H1 (cell line): ENCODE data around the gene CTNNBL1. TPM values are rescaled to one million over a fixed set of nuclear protein-coding genes. Genes with fewer than 3 reads are reported as not detected.

Source experiments
- CTCF ChIA-PET: fragments of 300-600 bp; sonication (Branson Sonifier 250); formaldehyde crosslinking; loops from one replicate; lab custom pipeline; 2021; ENCODE audit not compliant: partially characterized antibody; lab: Charles Lee
- POLR2A ChIA-PET: fragments of 300-600 bp; sonication (Branson Sonifier 250); formaldehyde crosslinking; loops from one replicate; lab custom pipeline; 2021; ENCODE audit warnings: inconsistent platforms; ENCODE audit not compliant: partially characterized antibody; lab: Charles Lee
- DNase-seq, 2 experiments: peaks; one replicate each; pipeline versions ENCODE4 v3.0.0 to v3.0.0-alpha.2; 2010 to 2022; ENCODE audit warnings: low spot score in 2 of 2, low read depth in 1 of 2, mixed read lengths in 1 of 2
- FAIRE-seq: peaks from 2 replicates; lab custom pipeline; 2011; peaks lifted over from hg19 to GRCh38; lab: Jason Lieb, UNC
- H2AFZ ChIP-seq: 2 replicates; pipeline ENCODE4 v1.8.1; 2012; ENCODE audit warnings: low read length, inconsistent platforms
- H2AK5ac ChIP-seq: 2 replicates; pipeline ENCODE4 v1.6.1; 2013; ENCODE audit warnings: low read depth, low read length
- H2BK120ac ChIP-seq: replicated peaks from 2 replicates; pipeline ENCODE3; 2013; ENCODE audit warnings: low read depth, low read length, inconsistent platforms
- H2BK12ac ChIP-seq: 2 replicates; pipeline ENCODE4 v1.6.1; 2013; ENCODE audit warnings: low read depth, low read length
- H2BK15ac ChIP-seq: 2 replicates; pipeline ENCODE4 v1.6.1; 2013; ENCODE audit warnings: low read length
- H2BK20ac ChIP-seq: 2 replicates; pipeline ENCODE4 v1.6.1; 2013; ENCODE audit warnings: low read length
- H2BK5ac ChIP-seq: 2 replicates; pipeline ENCODE4 v1.6.1; 2013; ENCODE audit warnings: low read depth, low read length
- H3K14ac ChIP-seq: 2 replicates; pipeline ENCODE4 v1.6.1; 2013; ENCODE audit warnings: inconsistent platforms; ENCODE audit not compliant: insufficient read length
- H3K18ac ChIP-seq: 2 replicates; pipeline ENCODE4 v1.6.1; 2013; ENCODE audit warnings: low read length; ENCODE audit errors: extremely low read depth
- H3K23ac ChIP-seq: 2 replicates; pipeline ENCODE4 v1.6.1; 2013; ENCODE audit warnings: inconsistent platforms; ENCODE audit not compliant: insufficient read length
- H3K23me2 ChIP-seq: 2 replicates; pipeline ENCODE4 v1.6.1; 2013; ENCODE audit warnings: low read depth, low read length
- H3K27ac ChIP-seq: 2 replicates; pipeline ENCODE4 v1.6.1; 2011; ENCODE audit warnings: low read depth, low read length, inconsistent platforms
- H3K27me3 ChIP-seq, 4 experiments: replicated peaks in 1 of 4; 1 replicate in 1 of 4; 2 replicates in 3 of 4; pipeline versions ENCODE4 v1.6.1 to v1.8.1; 2011 to 2013; ENCODE audit warnings: low read length in 3 of 4, mild to moderate bottlenecking in 3 of 4, inconsistent platforms in 2 of 4, mixed read lengths in 2 of 4, moderate library complexity in 1 of 4; ENCODE audit not compliant: control insufficient read depth in 3 of 4, insufficient read depth in 3 of 4; ENCODE audit errors: extremely low read depth in 1 of 4
- H3K36me3 ChIP-seq, 4 experiments: 2 replicates each; pipeline versions ENCODE4 v1.6.1 to v1.8.1; 2011 to 2013; ENCODE audit warnings: mild to moderate bottlenecking in 4 of 4, low read length in 3 of 4, moderate library complexity in 2 of 4, control low read depth in 1 of 4, inconsistent platforms in 1 of 4; ENCODE audit not compliant: insufficient read depth in 4 of 4, control insufficient read depth in 2 of 4
- H3K4ac ChIP-seq: replicated peaks from 2 replicates; pipeline ENCODE3; 2013; ENCODE audit warnings: low read length, low read depth, mixed read lengths, inconsistent platforms; ENCODE audit not compliant: insufficient read length
- H3K4me1 ChIP-seq, 4 experiments: replicated peaks in 1 of 4; 1 replicate in 1 of 4; 2 replicates in 3 of 4; pipeline versions ENCODE4 v1.6.1 to v1.8.1; 2011 to 2013; ENCODE audit warnings: low read length in 3 of 4, inconsistent platforms in 2 of 4, mixed read lengths in 1 of 4; ENCODE audit not compliant: insufficient read depth in 4 of 4, control insufficient read depth in 3 of 4
- H3K4me2 ChIP-seq, 2 experiments: 2 replicates each; pipeline versions ENCODE4 v1.6.1 to v1.8.1; 2011 to 2013; ENCODE audit warnings: low read depth in 2 of 2, low read length in 2 of 2, control low read depth in 1 of 2, inconsistent platforms in 1 of 2, mild to moderate bottlenecking in 1 of 2; ENCODE audit not compliant: insufficient read depth in 1 of 2
- H3K4me3 ChIP-seq, 4 experiments: fragments of 200-600, 300-600 bp in 1 of 4; sonication (generic), shearing (Covaris generic), sonication (Bioruptor Twin) in 1 of 4; 2 replicates each; pipeline versions ENCODE4 v1.5.1 to v1.8.1; 2011 to 2016; ENCODE audit warnings: low read length in 4 of 4, low read depth in 3 of 4, control low read depth in 2 of 4, inconsistent platforms in 2 of 4, mild to moderate bottlenecking in 2 of 4, mixed read lengths in 1 of 4, moderate library complexity in 1 of 4; ENCODE audit not compliant: insufficient read depth in 2 of 4; ENCODE audit errors: extremely low read depth in 1 of 4
- H3K56ac ChIP-seq: replicated peaks from 2 replicates; pipeline ENCODE3; 2013; ENCODE audit warnings: low read depth, mild to moderate bottlenecking, mixed read lengths, low read length, inconsistent platforms; ENCODE audit not compliant: insufficient read length
- H3K79me1 ChIP-seq: 2 replicates; pipeline ENCODE4 v1.6.1; 2013; ENCODE audit warnings: low read depth, low read length, control low read depth
- H3K79me2 ChIP-seq, 2 experiments: 2 replicates each; pipeline versions ENCODE4 v1.6.1 to v1.8.1; 2012 to 2013; ENCODE audit warnings: low read length in 2 of 2, mild to moderate bottlenecking in 2 of 2, inconsistent platforms in 1 of 2; ENCODE audit not compliant: insufficient read depth in 2 of 2, control insufficient read depth in 1 of 2
- H3K9ac ChIP-seq, 4 experiments: replicated peaks in 1 of 4; 1 replicate in 1 of 4; 2 replicates in 3 of 4; pipeline versions ENCODE4 v1.6.1 to v1.8.1; 2011 to 2013; ENCODE audit warnings: low read depth in 3 of 4, low read length in 3 of 4, control low read depth in 2 of 4, mild to moderate bottlenecking in 2 of 4, moderate library complexity in 2 of 4, inconsistent platforms in 1 of 4; ENCODE audit errors: extremely low read depth in 1 of 4
- H3K9me3 ChIP-seq, 2 experiments: 2 replicates each; pipeline versions ENCODE4 v1.6.1 to v1.8.1; 2012 to 2013; ENCODE audit warnings: mild to moderate bottlenecking in 2 of 2, moderate library complexity in 2 of 2, control low read depth in 1 of 2, inconsistent platforms in 1 of 2, low read depth in 1 of 2, low read length in 1 of 2, mixed read lengths in 1 of 2; ENCODE audit not compliant: insufficient read depth in 2 of 2
- H4K20me1 ChIP-seq, 2 experiments: replicated peaks in 1 of 2; 2 replicates each; pipeline versions ENCODE3 to v1.8.1; 2011 to 2013; ENCODE audit warnings: inconsistent platforms in 2 of 2, low read length in 2 of 2, mild to moderate bottlenecking in 1 of 2; ENCODE audit not compliant: insufficient read depth in 2 of 2, control insufficient read depth in 1 of 2
- H4K5ac ChIP-seq: 2 replicates; pipeline ENCODE4 v1.6.1; 2013; ENCODE audit warnings: low read length, low read depth, mixed read lengths, inconsistent platforms; ENCODE audit not compliant: insufficient read length
- H4K8ac ChIP-seq: 2 replicates; pipeline ENCODE4 v1.8.0; 2013; ENCODE audit warnings: mild to moderate bottlenecking, moderate library complexity, low read length, inconsistent platforms; ENCODE audit not compliant: insufficient read depth; ENCODE audit errors: extremely low read depth
- H4K91ac ChIP-seq: replicated peaks from 2 replicates; pipeline ENCODE3; 2013; ENCODE audit warnings: low read length, mixed read lengths, inconsistent platforms; ENCODE audit not compliant: insufficient read length
- HDAC2 ChIP-seq, 2 experiments: fragments of 300-600 bp in 1 of 2; sonication (generic) in 1 of 2; IDR thresholded peaks; 2 replicates each; pipeline ENCODE4 v1.6.1; 2011 to 2012; ENCODE audit warnings: low read depth in 2 of 2, low read length in 2 of 2, mild to moderate bottlenecking in 2 of 2, moderate library complexity in 2 of 2, borderline replicate concordance in 1 of 2, inconsistent platforms in 1 of 2
- JUND ChIP-seq: IDR thresholded peaks from 2 replicates; pipeline ENCODE4 v1.6.1; 2011; ENCODE audit warnings: mild to moderate bottlenecking, improper control_type of control experiment, low read length
- KDM4A ChIP-seq: IDR thresholded peaks from one replicate; pipeline ENCODE4 v1.7.1; 2012; ENCODE audit warnings: low read depth, mild to moderate bottlenecking, moderate library complexity, low read length, inconsistent platforms; ENCODE audit not compliant: severe bottlenecking
- NANOG ChIP-seq: IDR thresholded peaks from 2 replicates; pipeline ENCODE4 v1.6.1; 2011; ENCODE audit warnings: low read length, low read depth, mild to moderate bottlenecking, inconsistent platforms; ENCODE audit not compliant: insufficient read depth, poor library complexity, severe bottlenecking
- NRF1 ChIP-seq: IDR thresholded peaks from 2 replicates; pipeline ENCODE4 v1.6.1; 2011; ENCODE audit warnings: mild to moderate bottlenecking, low read depth, low read length, improper control_type of control experiment
- RXRA ChIP-seq: IDR thresholded peaks from 2 replicates; pipeline ENCODE4 v1.6.1; 2011; ENCODE audit warnings: low read depth, mild to moderate bottlenecking, low read length, moderate library complexity; ENCODE audit not compliant: insufficient read depth
- USF2 ChIP-seq: IDR thresholded peaks from 2 replicates; pipeline ENCODE4 v1.6.1; 2011; ENCODE audit warnings: low read length, improper control_type of control experiment
- WGBS, 2 experiments: shearing (Covaris generic) in 1 of 2; methylation state at CpG; one replicate each; pipeline versions ENCODE4 v1.1.6 to v1.1.7; 2013 to 2015; ENCODE audit warnings: low lambda C conversion rate in 2 of 2, mixed read lengths in 2 of 2, inconsistent platforms in 1 of 2, low coverage in 1 of 2, missing lambda C conversion rate in 1 of 2; ENCODE audit not compliant: insufficient replicate concordance in 2 of 2, insufficient coverage in 1 of 2, insufficient read length in 1 of 2; ENCODE audit errors: extremely low coverage in 1 of 2, missing lambda C conversion rate in 1 of 2; 5-methylcytosine and 5-hydroxymethylcytosine counted together
- polyA plus RNA-seq, 7 experiments: library from polyadenylated mRNA; depleted of rRNA in 3 of 7; stranded (reverse) in 5 of 7; unstranded in 2 of 7; fragments of >200 nt in 5 of 7; fragments of 200-250 nt in 2 of 7; gene quantifications; 1 replicate in 5 of 7; 2 replicates in 1 of 7; 4 replicates in 1 of 7; pipeline versions ENCODE4 v1.2.1 to v1.2.3, GENCODE V29; 2011 to 2013; ENCODE audit warnings: missing spikeins in 2 of 7, mixed read lengths in 2 of 7
- total RNA-seq: library from RNA; stranded (reverse); fragmentation: NEBNext Ultra II Directional; extraction: Animal tissue kit (Norgen Biotek cat#: 25700); gene quantifications from 2 replicates; pipeline ENCODE4 v1.2.1, GENCODE V29; 2021

The CTNNBL1 gene
- total and polyA plus RNA-seq, 2 of the 8 experiments (the other 6 are each of a cell fraction or from before 2014, with no cell fraction given) = 19.6 to 81.6 TPM

- no peak overlapping the region for H2AK5ac ChIP-seq
- no peak overlapping the region for H3K9ac ChIP-seq
- no peaks in the 10 kb centered on the region for H3K23me2 ChIP-seq
- H3K4ac ChIP-seq = no peak overlapping the region
- no peak overlapping the region for H4K5ac ChIP-seq
- FAIRE-seq = no peak
- no peaks in the 10 kb centered on the region for H3K9me3 ChIP-seq
- no peak overlapping the region for H4K91ac ChIP-seq
- no peak overlapping the region for H2BK12ac ChIP-seq
- H2AFZ ChIP-seq = no peak overlapping the region
- no peak overlapping the region for H2BK5ac ChIP-seq
- no peaks in the 10 kb centered on the region for H4K20me1 ChIP-seq
- ChIA-PET POLR2A (no interaction called here), CTCF (interaction anchor here (0.9 to 1.7 kb wide), 2 partner anchors 15 kb away, joined by 3 to 5 read pairs; no protein-coding TSS in a partner anchor)
- no peak overlapping the region for H3K14ac ChIP-seq
- H3K4me2 ChIP-seq = no peak overlapping the region
- DNase-seq = no peak
- H2BK20ac ChIP-seq = no peak overlapping the region
- no peak overlapping the region for H3K18ac ChIP-seq
- TF ChIP-seq HDAC2 (IDR thresholded peaks at IDR 0.05; ENCODE audit: borderline replicate concordance in 1 of 2, low read depth in 2 of 2, low read length in 2 of 2) = no peak
- TF ChIP-seq JUND = no peak
- TF ChIP-seq NRF1 = no peak
- no peak for TF ChIP-seq RXRA
- TF ChIP-seq NANOG = no peak
- no peak for TF ChIP-seq USF2
- TF ChIP-seq KDM4A = no peak
- no peak overlapping the region for H3K56ac ChIP-seq
- H3K36me3 ChIP-seq = peaks cover 0 to 10% (median 3%) of the 10 kb centered on the region in 4 experiments; a peak in 3 of 8 replicates
- H2BK120ac ChIP-seq = no peak overlapping the region
- no peak overlapping the region for H2BK15ac ChIP-seq
- H3K4me3 ChIP-seq = no peak overlapping the region
- H3K4me1 ChIP-seq = no peaks in the 10 kb centered on the region
- no peak overlapping the region for H3K23ac ChIP-seq
- no peak overlapping the region for H4K8ac ChIP-seq
- no peaks in the 10 kb centered on the region for H3K79me1 ChIP-seq
- H3K27ac ChIP-seq = no peak overlapping the region
- WGBS, 2 experiments = 83% methylated on average over 10 of the region's 10 CpGs; no CpG with 5 or more reads in 1 of the 2 experiments
- H3K79me2 ChIP-seq = no peaks in the 10 kb centered on the region
- H3K27me3 ChIP-seq = no peaks in the 10 kb centered on the region
These were observed 163.3 kb downstream of the CTNNBL1 start for GRCh38 chr20:37856932-37857660.
